Heart left ventricle (tissue), 16 donors: ENCODE measurements around the gene BICD1. TPM values are rescaled to one million over a fixed set of nuclear protein-coding genes. Genes with fewer than 3 reads are reported as not detected.
A peak's percentile ranks its signal among the peaks of the same experiment; 100 is the strongest.

Source experiments
- ATAC-seq, 4 donors: fragments of 200-7000 bp; cut with Tn5 transposase; one replicate each; pipeline ENCODE4 v1.9.1; 2020 to 2022; ENCODE audit warnings: moderate library complexity in 4 of 4, mild to moderate bottlenecking in 3 of 4, moderate number of reproducible peaks in 1 of 4
- DNase-seq, 5 donors: peaks; one replicate each; pipeline ENCODE4 v3.0.0-alpha.2; 2020
- H3K27ac ChIP-seq, 12 donors: fragments of 200-600 bp; sonication (generic) in 4 of 12; one replicate each; pipeline versions ENCODE4 v1.5.0 to v1.8.0; 2016 to 2022; ENCODE audit warnings: mild to moderate bottlenecking in 2 of 12
- H3K27me3 ChIP-seq, 9 donors: fragments of 200-600 bp; sonication (generic) in 2 of 9; one replicate each; pipeline versions ENCODE4 v1.5.1 to v1.8.0; 2016 to 2022; ENCODE audit warnings: mild to moderate bottlenecking in 3 of 9
- H3K36me3 ChIP-seq, 9 donors: fragments of 200-600 bp; sonication (generic) in 2 of 9; one replicate each; pipeline versions ENCODE4 v1.5.0 to v1.8.0; 2018 to 2022; ENCODE audit warnings: mild to moderate bottlenecking in 2 of 9
- H3K4me1 ChIP-seq, 12 donors: fragments of 200-600 bp; sonication (generic) in 4 of 12; one replicate each; pipeline versions ENCODE4 v1.5.0 to v1.8.0; 2016 to 2022; ENCODE audit warnings: mild to moderate bottlenecking in 3 of 12
- H3K4me3 ChIP-seq, 12 donors: fragments of 200-600 bp; sonication (generic) in 4 of 12; one replicate each; pipeline versions ENCODE4 v1.5.0 to v1.8.0; 2017 to 2022; ENCODE audit warnings: mild to moderate bottlenecking in 9 of 12, moderate library complexity in 4 of 12
- H3K9me3 ChIP-seq, 12 donors: fragments of 200-600 bp; sonication (generic) in 4 of 12; one replicate each; pipeline versions ENCODE4 v1.5.0 to v1.8.0; 2016 to 2022; ENCODE audit warnings: mild to moderate bottlenecking in 1 of 12
- POLR2A ChIP-seq, 2 donors: fragments of 450-650 bp; IDR thresholded peaks; one replicate each; pipeline ENCODE4 v1.6.1; 2017; ENCODE audit warnings: antibody characterized with exemption in 2 of 2, mild to moderate bottlenecking in 2 of 2, moderate library complexity in 2 of 2
- WGBS, 4 donors: extraction: QIAGEN DNeasy Blood & Tissue Kit in 2 of 4; methylation state at CpG; one replicate each; pipeline versions ENCODE4 v1.1.5 to v1.1.7; 2013 to 2018; 5-methylcytosine and 5-hydroxymethylcytosine counted together
- intact Hi-C, 10 donors: fragments of 100-400 bp; cut with DNase I; formaldehyde crosslinking; loops; one replicate each; pipeline versions ENCODE4 v1.11.1 to v1.14.2; 2022
- polyA plus RNA-seq, 2 donors: library from polyadenylated mRNA; stranded (reverse); fragments of 200-250 nt; gene quantifications; one replicate each; pipeline ENCODE4 v1.2.3, GENCODE V29; 2013
- total RNA-seq, 9 donors: library from RNA; depleted of rRNA in 2 of 9; stranded (reverse); fragments of >200 nt in 2 of 9; fragmentation: NEBNext Ultra II Directional in 3 of 9; extraction: Animal tissue kit (Norgen Biotek cat#: 25700) in 3 of 9; gene quantifications; one replicate each; pipeline versions ENCODE4 v1.1.0 to v1.2.4, GENCODE V29; 2016 to 2023
- TF ChIP-seq, protein P1 (sequence below), 12 donors: fragments of 200-600 bp; sonication (generic) in 4 of 12; IDR thresholded peaks; one replicate each; pipeline versions ENCODE4 v1.5.0 to v1.8.0; 2018 to 2022; ENCODE audit warnings: antibody characterized with exemption in 12 of 12, mild to moderate bottlenecking in 5 of 12
- donor health status: ischemic (EF 13 %, LVEDD 7.1; RV severe dilation, severe dysfunction).
- donor health status: healthy with polysubstance abuse.
- donor health status: DM: no; HTN: yes; CAD: no.
- donor health status: DM: no; HTN: no; CAD: no.
- donor health status: ischemic (EF 25% LVEDD 6.9; RV normal size, moderate dysfunction).
- donor health status: ischemic (EF 25% LVEDD 5.7; RV mildly dilated, moderate dysfunction).
- donor health status: healthy.
- donor health status: DM: yes; HTN: yes; CAD: no.
- donor health status: ischemic (EF 35%, LVEDD 5.7; RV mildly dilated, moderate dysfunction).
- donor health status: nonischemic (EF 11% LVEDD 7.7; RV severe dilation, severe dysfunction).
- donor health status: DM: yes; HTN: yes; CAD: no.
- donor health status: PGD.
- donor health status: ischemic (EF 29% LVEDD 5.4; RV normal size, mild dysfunction).
- donor health status: nonischemic (EF 23%, LVEDD 6.1; RV moderate dilation, normal function).

The BICD1 gene
- total and polyA plus RNA-seq, 11 donors: 2.1 to 16.3 (median 7.0) TPM

DNA sequence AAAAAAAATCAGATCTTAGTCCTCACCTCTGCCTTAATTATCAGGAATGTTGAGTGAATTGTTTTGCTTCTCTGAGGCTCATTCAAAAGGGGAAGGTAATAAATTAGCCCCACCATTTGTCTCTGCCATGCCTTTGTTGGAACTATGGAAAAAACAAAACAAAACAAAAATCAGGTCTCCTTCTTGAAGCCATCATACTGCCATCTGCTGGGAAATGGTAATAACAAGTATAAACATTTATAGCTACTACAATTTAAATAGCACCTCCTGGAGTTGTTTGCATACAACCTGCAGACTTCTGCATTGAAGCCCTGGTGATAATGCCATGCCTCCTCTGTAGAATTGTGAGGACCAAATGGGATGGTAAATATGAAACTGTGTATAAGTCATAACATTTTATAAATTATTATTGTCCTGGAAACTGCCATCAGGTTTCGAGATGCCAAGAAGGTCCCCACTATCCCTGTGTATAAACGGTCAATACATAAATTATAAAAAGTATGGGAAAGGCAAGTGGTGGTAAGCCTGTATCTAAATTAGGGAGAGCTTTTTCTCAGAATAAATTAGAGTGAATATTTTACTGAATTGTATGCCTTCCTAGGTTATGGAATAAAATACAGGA lies 205.5 kb downstream of the BICD1 start:
- intact Hi-C loops: loop anchor here in 8 of 10 donors (1.0 to 10.0 kb wide), 7 partner anchors 250 to 657 kb away; partner anchors contain the start of gene ETFBKMT (in 4 of the 8)
- WGBS, 4 donors: 90 to 96% (median 91%) methylated on average over 2 of the region's 2 CpGs
- ATAC-seq: peak in 1 of 4 donors; percentile 22

DNA sequence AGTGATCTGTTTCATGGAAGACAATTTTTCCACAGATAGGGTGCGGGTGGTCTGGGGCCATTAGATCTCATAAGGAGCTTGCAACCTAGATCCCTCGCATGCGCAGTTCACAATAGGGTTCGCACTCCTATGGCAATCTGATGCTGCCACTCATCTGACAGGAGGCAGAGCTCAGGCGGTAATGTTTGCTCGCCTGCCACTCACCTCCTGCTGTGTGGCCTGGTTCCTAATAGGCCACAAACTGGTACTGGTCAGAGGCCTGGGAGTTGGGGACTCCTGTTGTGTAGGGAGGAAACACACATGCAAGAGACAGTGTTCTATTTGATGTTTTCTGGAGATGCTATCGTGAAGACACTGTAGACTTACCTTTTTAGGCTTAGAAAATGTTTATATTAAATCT lies 215.7 kb downstream of the BICD1 start:
- H3K4me3 ChIP-seq: no peak overlapping the region
- no peak for ATAC-seq
- intact Hi-C loops: no loop called here
- no peak for DNase-seq
- H3K4me1 ChIP-seq: peaks cover 0 to 6% (median 0%) of the 10 kb centered on the region in 12 donors
- H3K36me3 ChIP-seq: peaks cover 0 to 2% (median 0%) of the 10 kb centered on the region in 9 donors
- no peaks in the 10 kb centered on the region for H3K9me3 ChIP-seq
- WGBS, 4 donors: 91 to 97% (median 95%) methylated on average over 7 of the region's 7 CpGs
- no peak for TF ChIP-seq POLR2A (IDR thresholded peaks at IDR 0.05)
- TF ChIP-seq, protein P1, sequence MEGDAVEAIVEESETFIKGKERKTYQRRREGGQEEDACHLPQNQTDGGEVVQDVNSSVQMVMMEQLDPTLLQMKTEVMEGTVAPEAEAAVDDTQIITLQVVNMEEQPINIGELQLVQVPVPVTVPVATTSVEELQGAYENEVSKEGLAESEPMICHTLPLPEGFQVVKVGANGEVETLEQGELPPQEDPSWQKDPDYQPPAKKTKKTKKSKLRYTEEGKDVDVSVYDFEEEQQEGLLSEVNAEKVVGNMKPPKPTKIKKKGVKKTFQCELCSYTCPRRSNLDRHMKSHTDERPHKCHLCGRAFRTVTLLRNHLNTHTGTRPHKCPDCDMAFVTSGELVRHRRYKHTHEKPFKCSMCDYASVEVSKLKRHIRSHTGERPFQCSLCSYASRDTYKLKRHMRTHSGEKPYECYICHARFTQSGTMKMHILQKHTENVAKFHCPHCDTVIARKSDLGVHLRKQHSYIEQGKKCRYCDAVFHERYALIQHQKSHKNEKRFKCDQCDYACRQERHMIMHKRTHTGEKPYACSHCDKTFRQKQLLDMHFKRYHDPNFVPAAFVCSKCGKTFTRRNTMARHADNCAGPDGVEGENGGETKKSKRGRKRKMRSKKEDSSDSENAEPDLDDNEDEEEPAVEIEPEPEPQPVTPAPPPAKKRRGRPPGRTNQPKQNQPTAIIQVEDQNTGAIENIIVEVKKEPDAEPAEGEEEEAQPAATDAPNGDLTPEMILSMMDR (IDR thresholded peaks at IDR 0.05): no peak
- H3K27ac ChIP-seq: no peak overlapping the region
- no peaks in the 10 kb centered on the region for H3K27me3 ChIP-seq

More for the DNA sequence above, 205.5 kb downstream of the BICD1 start:
- Histone ChIP-seq H3K4me1 (peaks cover 0 to 14% (median 5%) of the 10 kb centered on the region in 12 donors), H3K36me3 (peaks cover 0 to 4% (median 0%) of the 10 kb centered on the region in 9 donors), H3K27me3 (no peaks in the 10 kb centered on the region), H3K4me3 (no peak overlapping the region), H3K9me3 (no peaks in the 10 kb centered on the region), H3K27ac (no peak overlapping the region)
- TF ChIP-seq, protein P1 (IDR thresholded peaks at IDR 0.05): peak; percentile 19 to 65 (median 52)
- TF ChIP-seq POLR2A (IDR thresholded peaks at IDR 0.05): no peak
- DNase-seq: no peak

DNA sequence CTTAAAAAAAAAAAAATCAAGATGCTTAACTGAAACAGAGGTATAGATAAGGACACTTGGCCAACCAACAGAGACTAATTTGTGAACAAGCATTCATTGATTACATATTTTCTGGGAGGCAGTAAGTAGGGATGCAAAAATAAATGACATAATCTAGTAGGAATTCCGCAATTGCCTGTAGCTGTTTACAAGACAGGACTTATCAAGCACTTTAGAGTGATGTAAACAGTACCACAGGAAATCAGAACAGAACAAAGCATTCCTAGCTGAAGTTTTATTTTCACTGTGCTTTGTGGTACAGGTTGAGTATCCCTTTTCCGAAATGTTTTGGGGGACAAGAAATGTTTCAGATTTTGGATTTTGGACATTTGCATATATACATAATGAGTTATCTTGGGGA lies 224.5 kb downstream of the BICD1 start:
- Histone ChIP-seq H3K9me3 (no peaks in the 10 kb centered on the region), H3K27me3 (no peaks in the 10 kb centered on the region), H3K27ac (no peak overlapping the region), H3K36me3 (peaks cover 0 to 25% (median 0%) of the 10 kb centered on the region in 9 donors), H3K4me3 (no peak overlapping the region), H3K4me1 (peaks cover 0 to 7% (median 0%) of the 10 kb centered on the region in 12 donors)
- 76 to 92% (median 91%) methylated on average over 2 of the region's 2 CpGs for WGBS, 4 donors
- ATAC-seq: no peak
- no peak for TF ChIP-seq POLR2A (IDR thresholded peaks at IDR 0.05)
- TF ChIP-seq, protein P1 (IDR thresholded peaks at IDR 0.05): no peak
- no peak for DNase-seq
- intact Hi-C loops: no loop called here

DNA sequence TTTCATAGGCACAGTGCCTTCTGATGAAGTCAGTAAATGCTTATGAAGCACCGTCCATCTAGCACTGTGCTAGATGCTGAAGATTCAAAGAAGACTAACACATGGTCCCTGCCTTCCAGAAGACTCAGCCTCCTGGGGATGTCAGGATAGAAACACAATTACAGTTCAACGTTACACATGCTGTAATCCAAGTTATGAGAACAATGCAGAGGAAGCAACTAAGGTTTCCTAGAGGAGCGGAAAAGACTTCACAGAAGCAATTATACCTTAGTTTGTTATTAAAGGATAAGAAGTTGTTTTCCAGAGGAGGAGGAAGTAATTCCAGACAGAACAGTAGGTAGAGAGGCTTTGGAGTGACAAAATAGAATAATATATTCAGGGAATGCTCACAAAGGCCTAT lies 225.8 kb downstream of the BICD1 start:
- no peak for DNase-seq
- peaks cover 0 to 33% (median 2%) of the 10 kb centered on the region in 9 donors for H3K36me3 ChIP-seq
- peak in 1 of 4 donors; percentile 24 for ATAC-seq
- H3K4me3 ChIP-seq: no peak overlapping the region
- no peaks in the 10 kb centered on the region for H3K9me3 ChIP-seq
- no peaks in the 10 kb centered on the region for H3K27me3 ChIP-seq
- TF ChIP-seq, protein P1 (IDR thresholded peaks at IDR 0.05): no peak
- no peak for TF ChIP-seq POLR2A (IDR thresholded peaks at IDR 0.05)
- H3K4me1 ChIP-seq: peaks cover 0 to 7% (median 0%) of the 10 kb centered on the region in 12 donors
- 48 to 58% (median 54%) methylated on average over 3 of the region's 3 CpGs for WGBS, 4 donors
- intact Hi-C loops: no loop called here
- H3K27ac ChIP-seq: no peak overlapping the region
